ENCODE measurements around the gene KYNU.

DNA sequence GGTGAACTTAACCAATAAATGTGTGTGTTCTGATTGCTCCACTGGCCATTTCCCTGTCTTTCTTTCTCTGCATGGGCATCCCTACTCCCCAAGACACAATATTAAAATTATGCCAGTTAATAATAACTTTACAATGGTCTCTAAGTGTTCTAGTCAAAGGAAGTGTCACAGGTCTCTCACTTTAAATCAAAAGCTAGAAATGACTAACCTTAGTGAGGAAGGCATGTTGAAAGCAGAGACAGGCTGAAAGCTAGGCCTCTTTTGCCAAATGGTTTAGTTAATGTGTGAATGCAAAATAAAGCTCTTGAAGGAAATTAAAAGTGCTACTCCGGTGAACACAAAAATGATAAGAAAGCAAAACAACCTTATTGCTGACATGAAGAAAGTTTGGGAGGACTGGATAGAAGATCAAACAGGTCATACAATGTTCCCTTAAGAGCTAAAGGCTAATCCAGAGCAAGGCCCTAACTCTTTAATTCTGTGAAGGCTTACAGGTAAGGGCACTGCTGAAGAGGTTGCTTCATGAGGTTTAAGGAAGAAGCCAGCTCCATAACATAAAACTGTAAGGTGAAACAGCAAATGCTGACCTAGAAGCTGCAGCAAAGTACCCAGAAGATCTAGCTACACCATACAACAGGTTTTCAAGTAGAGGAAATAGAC, 207.8 kb downstream of the KYNU start:
- TF ChIP-seq ZNF70 (CRISPR knock-in tag; IDR thresholded peaks at IDR 0.05): no peak
- TF ChIP-seq ARNTL (CRISPR knock-in tag; IDR thresholded peaks at IDR 0.05; ENCODE audit: borderline replicate concordance, low read depth): no peak
